ENCODE measurements around the gene TMEM212. TPM values are rescaled to one million over a fixed set of nuclear protein-coding genes. Genes with fewer than 3 reads are reported as not detected.

Gene TMEM212
- total RNA-seq, 2 experiments from 2014 or later = not detected

- CTCF ChIA-PET = no interaction called here
- ATAC-seq (ENCODE audit: poor library complexity) = no peak
Observed at GRCh38 chr3:171908731-171909130, 65.6 kb downstream of the TMEM212 start.

More at GRCh38 chr3:171908731-171909130, 65.6 kb downstream of the TMEM212 start:
- POLR2A ChIA-PET = no interaction called here
- no peak for DNase-seq
- no peaks in the 10 kb centered on the region for H3K27me3 ChIP-seq (ENCODE audit: control insufficient read depth in 1 of 2, insufficient read depth in 2 of 2, low read length in 2 of 2)
- H3K27ac Mint-ChIP-seq = no peak overlapping the region
- no peak overlapping the region for H3K4me3 Mint-ChIP-seq
- intact Hi-C loops (cut with DNase I, micrococcal nuclease) = no loop called here
- H3K4me1 ChIP-seq (ENCODE audit: insufficient read depth, low read length) = no peaks in the 10 kb centered on the region
- no peaks in the 10 kb centered on the region for H3K4me1 Mint-ChIP-seq (ENCODE audit: low read depth)
- H3K9me3 Mint-ChIP-seq = no peaks in the 10 kb centered on the region
- no peaks in the 10 kb centered on the region for H3K36me3 Mint-ChIP-seq (ENCODE audit: low read depth)
- H3K27me3 Mint-ChIP-seq = peaks cover 3% of the 10 kb centered on the region
- H3K9me3 ChIP-seq (ENCODE audit: control insufficient read depth in 1 of 2, insufficient read depth in 1 of 2, low read length in 2 of 2) = peaks cover 0 to 11% of the 10 kb centered on the region in 2 experiments
- no peak overlapping the region for H3K27ac ChIP-seq (ENCODE audit: low read depth in 1 of 2, low read length in 2 of 2)
- no peaks in the 10 kb centered on the region for H3K36me3 ChIP-seq (ENCODE audit: insufficient read depth, low read length)
- H3K4me3 ChIP-seq (ENCODE audit: low read length) = no peak overlapping the region
- TF ChIP-seq CTCF (IDR thresholded peaks at IDR 0.05) = no peak

Other genes starting within 250 kb of the TMEM212 start
- 1 to 10 TPM in 1 of 2 experiments, under 1 TPM in 1; 0.22 to 1.0 TPM for gene PLD1, start 32.9 kb upstream of the TMEM212 start, total RNA-seq
- 10 to 100 TPM; 26.1 to 28.7 TPM for gene FNDC3B, start 196.2 kb downstream of the TMEM212 start, total RNA-seq

All from CD4-positive, alpha-beta T cell (primary cell).